Effector memory CD8-positive, alpha-beta T cell (primary cell): ENCODE results near the gene EDEM3.
A peak's percentile ranks its signal among the peaks of the same experiment; 100 is the strongest.

ENCODE experiments used
- ATAC-seq: fragments of 150-1000 bp; cut with Tn5 transposase; replicated peaks from 2 replicates; pipeline ENCODE4 v1.10.0; 2021; ENCODE audit warnings: mild to moderate bottlenecking, moderate library complexity
- DNase-seq, 3 experiments: peaks; one replicate each; pipeline ENCODE4 v3.0.0; 2021
- H3K27ac Mint-ChIP-seq, 2 donors: one replicate each; pipeline ENCODE4 v1.8.0; 2022; ENCODE audit warnings: mild to moderate bottlenecking in 2 of 2, mixed read lengths in 2 of 2, moderate library complexity in 2 of 2
- H3K27me3 Mint-ChIP-seq, 2 donors: one replicate each; pipeline ENCODE4 v1.8.0; 2022; ENCODE audit warnings: mixed read lengths in 2 of 2
- H3K36me3 Mint-ChIP-seq: one replicate; pipeline ENCODE4 v1.8.0; 2022; ENCODE audit warnings: mild to moderate bottlenecking, moderate library complexity, mixed read lengths; ENCODE audit not compliant: insufficient read depth
- H3K4me1 Mint-ChIP-seq, 2 donors: one replicate each; pipeline ENCODE4 v1.8.0; 2022; ENCODE audit warnings: low read depth in 2 of 2, mixed read lengths in 2 of 2
- H3K4me3 Mint-ChIP-seq, 2 donors: one replicate each; pipeline ENCODE4 v1.8.0; 2022; ENCODE audit warnings: mild to moderate bottlenecking in 2 of 2, mixed read lengths in 2 of 2, moderate library complexity in 2 of 2
- H3K9me3 Mint-ChIP-seq, 2 donors: one replicate each; pipeline ENCODE4 v1.8.0; 2022; ENCODE audit warnings: mixed read lengths in 2 of 2

EDEM3 gene

GRCh38 chr1:184759112-184759511, 4.5 kb upstream of the EDEM3 start:
- Mint-ChIP-seq H3K27me3 (no peaks in the 10 kb centered on the region), H3K27ac (no peak overlapping the region), H3K36me3 (peaks cover 14% of the 10 kb centered on the region), H3K4me1 (peaks cover 7 to 14% of the 10 kb centered on the region in 2 donors), H3K4me3 (no peak overlapping the region), H3K9me3 (no peaks in the 10 kb centered on the region)
- ATAC-seq (no peak), DNase-seq (no peak)

GRCh38 chr1:184757891-184758290, 3.2 kb upstream of the EDEM3 start:
- Mint-ChIP-seq H3K9me3 (no peaks in the 10 kb centered on the region), H3K4me3 (no peak overlapping the region)
- no peak for DNase-seq

GRCh38 chr1:184757406-184757805, 2.7 kb upstream of the EDEM3 start:
- H3K4me3 Mint-ChIP-seq: no peak overlapping the region
- DNase-seq: no peak

More at GRCh38 chr1:184757891-184758290, 3.2 kb upstream of the EDEM3 start:
- Mint-ChIP-seq H3K36me3 (peaks cover 23% of the 10 kb centered on the region), H3K27ac (no peak overlapping the region), H3K4me1 (peaks cover 17 to 26% of the 10 kb centered on the region in 2 donors), H3K27me3 (no peaks in the 10 kb centered on the region)
- ATAC-seq: no peak

GRCh38 chr1:184755226-184756065, 788 bp upstream of the EDEM3 start:
- Mint-ChIP-seq H3K27ac (peak overlapping the region; percentile 96 to 97), H3K4me3 (peak overlapping the region; percentile 89 to 92), H3K36me3 (peaks cover 24% of the 10 kb centered on the region), H3K27me3 (no peaks in the 10 kb centered on the region), H3K9me3 (no peaks in the 10 kb centered on the region), H3K4me1 (peaks cover 17 to 39% of the 10 kb centered on the region in 2 donors)
- ATAC-seq (peak; percentile 6), DNase-seq (peak in 2 of 3 experiments; percentile 27 to 35)

More at GRCh38 chr1:184757406-184757805, 2.7 kb upstream of the EDEM3 start:
- no peaks in the 10 kb centered on the region for H3K27me3 Mint-ChIP-seq
- ATAC-seq: no peak
- peaks cover 24% of the 10 kb centered on the region for H3K36me3 Mint-ChIP-seq
- H3K9me3 Mint-ChIP-seq: no peaks in the 10 kb centered on the region
- peaks cover 17 to 29% of the 10 kb centered on the region in 2 donors for H3K4me1 Mint-ChIP-seq
- H3K27ac Mint-ChIP-seq: no peak overlapping the region

GRCh38 chr1:184753608-184754475, 816 bp downstream of the EDEM3 start:
- H3K27ac Mint-ChIP-seq: peak overlapping the region; percentile 96 to 97
- peaks cover 24% of the 10 kb centered on the region for H3K36me3 Mint-ChIP-seq
- no peaks in the 10 kb centered on the region for H3K27me3 Mint-ChIP-seq
- peak; percentile 5 for ATAC-seq
- H3K4me1 Mint-ChIP-seq: peaks cover 17 to 39% of the 10 kb centered on the region in 2 donors
- no peaks in the 10 kb centered on the region for H3K9me3 Mint-ChIP-seq
- peak overlapping the region; percentile 89 to 92 for H3K4me3 Mint-ChIP-seq
- DNase-seq: peak in 2 of 3 experiments; percentile 33 to 45

GRCh38 chr1:184753117-184753516, 1.5 kb downstream of the EDEM3 start:
- Mint-ChIP-seq H3K9me3 (no peaks in the 10 kb centered on the region), H3K4me1 (peaks cover 17 to 39% of the 10 kb centered on the region in 2 donors), H3K4me3 (peak overlapping the region; percentile 89 to 92), H3K27me3 (no peaks in the 10 kb centered on the region), H3K36me3 (peaks cover 26% of the 10 kb centered on the region), H3K27ac (peak overlapping the region; percentile 96 to 97)
- DNase-seq (no peak), ATAC-seq (no peak)

- Mint-ChIP-seq H3K4me1 (peaks cover 17 to 39% of the 10 kb centered on the region in 2 donors), H3K4me3 (peak overlapping the region; percentile 89 to 92), H3K27me3 (no peaks in the 10 kb centered on the region), H3K36me3 (peaks cover 29% of the 10 kb centered on the region), H3K9me3 (no peaks in the 10 kb centered on the region), H3K27ac (peak overlapping the region; percentile 96 to 97)
- ATAC-seq (no peak), DNase-seq (no peak)
Observed at GRCh38 chr1:184752656-184753055, 2.0 kb downstream of the EDEM3 start.

- Mint-ChIP-seq H3K36me3 (peaks cover 12% of the 10 kb centered on the region), H3K4me3 (no peak overlapping the region), H3K9me3 (no peaks in the 10 kb centered on the region), H3K4me1 (peaks cover 19 to 46% of the 10 kb centered on the region in 2 donors), H3K27me3 (no peaks in the 10 kb centered on the region), H3K27ac (no peak overlapping the region)
- ATAC-seq (no peak), DNase-seq (no peak)
Observed at GRCh38 chr1:184748740-184749139, 5.9 kb downstream of the EDEM3 start.

- DNase-seq: no peak
- ATAC-seq: no peak
Observed at GRCh38 chr1:184747089-184747955, 7.3 kb downstream of the EDEM3 start.

GRCh38 chr1:184745929-184746638, 8.6 kb downstream of the EDEM3 start:
- peak overlapping the region; percentile 65 to 94 for H3K27ac Mint-ChIP-seq
- peak in 2 of 3 experiments; percentile 4 to 18 for DNase-seq
- H3K9me3 Mint-ChIP-seq: no peaks in the 10 kb centered on the region
- peak overlapping the region; percentile 33 to 52 for H3K4me3 Mint-ChIP-seq
- peaks cover 10% of the 10 kb centered on the region for H3K36me3 Mint-ChIP-seq
- no peaks in the 10 kb centered on the region for H3K27me3 Mint-ChIP-seq
- peak; percentile 63 for ATAC-seq
- peaks cover 21 to 41% of the 10 kb centered on the region in 2 donors for H3K4me1 Mint-ChIP-seq

More at GRCh38 chr1:184747089-184747955, 7.3 kb downstream of the EDEM3 start:
- Mint-ChIP-seq H3K27ac (peak overlapping the region in 1 of 2 donors; percentile 94), H3K4me3 (no peak overlapping the region), H3K27me3 (no peaks in the 10 kb centered on the region), H3K36me3 (peaks cover 10% of the 10 kb centered on the region), H3K4me1 (peaks cover 17 to 42% of the 10 kb centered on the region in 2 donors), H3K9me3 (no peaks in the 10 kb centered on the region)

GRCh38 chr1:184745110-184745509, 9.5 kb downstream of the EDEM3 start:
- no peak for ATAC-seq

More at GRCh38 chr1:184745110-184745509, 9.5 kb downstream of the EDEM3 start:
- H3K27me3 Mint-ChIP-seq: no peaks in the 10 kb centered on the region
- peaks cover 21 to 42% of the 10 kb centered on the region in 2 donors for H3K4me1 Mint-ChIP-seq
- peaks cover 10% of the 10 kb centered on the region for H3K36me3 Mint-ChIP-seq
- peak overlapping the region in 1 of 2 donors; percentile 3 for H3K4me3 Mint-ChIP-seq
- DNase-seq: no peak
- no peaks in the 10 kb centered on the region for H3K9me3 Mint-ChIP-seq
- peak overlapping the region; percentile 65 to 94 for H3K27ac Mint-ChIP-seq
